C4-2B (cell line): Measurements from ENCODE around the gene PUDP.

Source experiments
- CTCF ChIP-seq: fragments of 450-650 bp; conservative IDR thresholded peaks from 2 replicates; pipeline ENCODE4 v1.5.1; 2017; ENCODE audit warnings: mild to moderate bottlenecking
- ZFX ChIP-seq: fragments of 450-650 bp; IDR thresholded peaks from 2 replicates; pipeline ENCODE4 v1.6.1; 2017

DNA sequence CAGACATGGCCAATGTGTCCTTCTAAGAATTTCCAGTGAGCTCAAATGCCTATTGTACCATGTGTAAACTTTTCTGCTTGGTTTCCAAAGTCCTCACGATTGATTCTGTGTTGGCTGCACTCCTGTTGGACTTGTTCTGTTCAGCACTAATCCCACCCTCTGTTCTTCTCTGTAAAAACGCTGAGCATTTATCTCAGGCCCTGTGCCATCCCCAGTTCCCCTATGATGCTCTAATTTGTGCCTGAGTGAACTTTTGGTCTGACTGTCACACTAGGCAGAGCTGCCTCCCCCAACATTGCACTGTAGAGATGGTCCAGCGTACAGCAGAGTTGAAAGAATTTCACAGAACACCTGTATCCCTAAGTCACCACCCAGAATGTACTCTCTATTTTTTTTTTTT lies 76.6 kb downstream of the PUDP start:
- TF ChIP-seq CTCF = no peak
- TF ChIP-seq ZFX = no peak
